Osteoblast (primary cell): ENCODE measurements around the gene MPRIP. TPM values are rescaled to one million over a fixed set of nuclear protein-coding genes. Genes with fewer than 3 reads are reported as not detected.

Source experiments
- DNase-seq: peaks from one replicate; pipeline ENCODE4 v3.0.0; 2011; ENCODE audit warnings: low spot score, mixed read lengths; ENCODE audit not compliant: insufficient read length; ENCODE audit errors: missing footprints
- H2AFZ ChIP-seq: 2 replicates; pipeline ENCODE4 v1.6.0; 2011; ENCODE audit warnings: mild to moderate bottlenecking, low read length
- H3K27ac ChIP-seq: 2 replicates; pipeline ENCODE4 v1.5.1; 2011; ENCODE audit warnings: mild to moderate bottlenecking, low read depth, low read length, moderate library complexity
- H3K27me3 ChIP-seq: 2 replicates; pipeline ENCODE4 v1.6.0; 2012; ENCODE audit warnings: mild to moderate bottlenecking, control low read depth, inconsistent platforms, low read length, moderate library complexity; ENCODE audit not compliant: insufficient read depth
- H3K36me3 ChIP-seq: 2 replicates; pipeline ENCODE4 v1.5.1; 2011; ENCODE audit warnings: mild to moderate bottlenecking, low read length, control low read depth, moderate library complexity; ENCODE audit not compliant: insufficient read depth
- H3K4me1 ChIP-seq: 2 replicates; pipeline ENCODE4 v1.5.1; 2011; ENCODE audit warnings: mild to moderate bottlenecking, low read length, control low read depth, moderate library complexity; ENCODE audit not compliant: insufficient read depth
- H3K4me2 ChIP-seq: 2 replicates; pipeline ENCODE4 v1.6.0; 2011; ENCODE audit warnings: mild to moderate bottlenecking, low read length; ENCODE audit not compliant: insufficient read depth
- H3K4me3 ChIP-seq: fragments of 200-600 bp; sonication (generic); 3 replicates; pipeline ENCODE4 v1.5.1; 2012; ENCODE audit warnings: mild to moderate bottlenecking, low read length, inconsistent platforms; ENCODE audit not compliant: insufficient read depth
- H3K79me2 ChIP-seq: 2 replicates; pipeline ENCODE4 v1.6.0; 2012; ENCODE audit warnings: mild to moderate bottlenecking, low read length, control low read depth, inconsistent platforms; ENCODE audit not compliant: insufficient read depth
- H3K9me3 ChIP-seq: 2 replicates; pipeline ENCODE4 v1.5.1; 2011; ENCODE audit warnings: low read depth, low read length, control low read depth
- H4K20me1 ChIP-seq: 2 replicates; pipeline ENCODE4 v1.6.0; 2012; ENCODE audit warnings: mild to moderate bottlenecking, low read length, control low read depth; ENCODE audit not compliant: insufficient read depth
- total RNA-seq: library from RNA; depleted of rRNA; stranded (reverse); fragments of >200 nt; gene quantifications from 2 replicates; pipeline ENCODE4 v1.2.3, GENCODE V29; 2012
- TF ChIP-seq, protein P1 (sequence below): IDR thresholded peaks from 2 replicates; pipeline ENCODE4 v1.5.1; 2011; ENCODE audit warnings: mild to moderate bottlenecking, low read depth, low read length, moderate library complexity; ENCODE audit errors: extremely low read depth

MPRIP gene
- total RNA-seq, 1 donor = 149 TPM

DNA sequence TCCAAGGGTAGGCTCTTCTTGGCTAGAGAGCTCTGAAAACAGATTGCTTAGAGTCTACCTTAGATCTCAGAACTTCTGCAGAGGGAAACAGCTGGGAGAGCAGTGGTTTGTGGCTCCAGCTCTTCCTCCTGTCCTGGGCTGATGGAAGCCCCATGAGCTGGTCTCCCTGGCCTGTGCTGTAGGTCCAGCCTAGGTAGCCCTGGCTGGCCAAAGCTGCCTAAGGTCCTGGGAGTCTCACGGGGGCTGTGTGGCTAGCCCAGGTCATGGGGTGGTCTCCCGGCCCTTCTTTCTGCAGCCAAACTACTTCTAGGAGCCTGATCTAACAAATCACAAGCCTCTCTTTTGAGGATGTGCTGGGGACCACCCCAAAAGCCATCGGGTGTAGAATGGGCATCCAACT is 75.7 kb downstream of the MPRIP start:
- Histone ChIP-seq H4K20me1 (peaks cover 94% of the 10 kb centered on the region), H3K4me1 (peaks cover 36% of the 10 kb centered on the region)

DNA sequence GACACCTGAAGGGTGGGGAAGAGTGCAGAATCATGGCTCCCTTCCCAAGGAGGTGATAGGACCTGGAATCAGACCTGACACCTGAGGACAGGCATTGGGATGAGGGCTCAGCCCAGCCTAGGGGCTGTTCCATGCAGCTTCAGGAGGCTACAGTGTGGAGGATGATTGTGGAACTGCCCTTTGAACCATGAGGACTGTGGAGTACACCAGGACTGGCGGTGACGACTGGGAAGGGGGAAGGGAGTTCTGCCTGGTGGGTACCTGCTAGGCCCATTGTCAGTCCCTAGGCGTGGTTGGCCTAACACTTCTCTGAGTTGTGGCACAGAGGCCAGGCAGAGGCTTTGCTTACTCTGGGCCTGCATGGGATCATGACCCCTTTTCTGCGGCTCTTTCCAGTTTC is 76.1 kb downstream of the MPRIP start:
- Histone ChIP-seq H3K4me1 (peaks cover 36% of the 10 kb centered on the region), H3K36me3 (no peaks in the 10 kb centered on the region), H4K20me1 (peaks cover 93% of the 10 kb centered on the region), H3K27ac (peak overlapping the region; percentile 37), H3K79me2 (peaks cover 96% of the 10 kb centered on the region), H3K4me3 (no peak overlapping the region), H2AFZ (no peak overlapping the region), H3K9me3 (no peaks in the 10 kb centered on the region), H3K27me3 (no peaks in the 10 kb centered on the region), H3K4me2 (no peak overlapping the region)
- no peak for DNase-seq
- TF ChIP-seq, protein P1, sequence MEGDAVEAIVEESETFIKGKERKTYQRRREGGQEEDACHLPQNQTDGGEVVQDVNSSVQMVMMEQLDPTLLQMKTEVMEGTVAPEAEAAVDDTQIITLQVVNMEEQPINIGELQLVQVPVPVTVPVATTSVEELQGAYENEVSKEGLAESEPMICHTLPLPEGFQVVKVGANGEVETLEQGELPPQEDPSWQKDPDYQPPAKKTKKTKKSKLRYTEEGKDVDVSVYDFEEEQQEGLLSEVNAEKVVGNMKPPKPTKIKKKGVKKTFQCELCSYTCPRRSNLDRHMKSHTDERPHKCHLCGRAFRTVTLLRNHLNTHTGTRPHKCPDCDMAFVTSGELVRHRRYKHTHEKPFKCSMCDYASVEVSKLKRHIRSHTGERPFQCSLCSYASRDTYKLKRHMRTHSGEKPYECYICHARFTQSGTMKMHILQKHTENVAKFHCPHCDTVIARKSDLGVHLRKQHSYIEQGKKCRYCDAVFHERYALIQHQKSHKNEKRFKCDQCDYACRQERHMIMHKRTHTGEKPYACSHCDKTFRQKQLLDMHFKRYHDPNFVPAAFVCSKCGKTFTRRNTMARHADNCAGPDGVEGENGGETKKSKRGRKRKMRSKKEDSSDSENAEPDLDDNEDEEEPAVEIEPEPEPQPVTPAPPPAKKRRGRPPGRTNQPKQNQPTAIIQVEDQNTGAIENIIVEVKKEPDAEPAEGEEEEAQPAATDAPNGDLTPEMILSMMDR = no peak

More for the DNA sequence above, 75.7 kb downstream of the MPRIP start:
- no peak overlapping the region for H3K27ac ChIP-seq
- no peak overlapping the region for H3K4me3 ChIP-seq
- H3K36me3 ChIP-seq = no peaks in the 10 kb centered on the region
- no peaks in the 10 kb centered on the region for H3K9me3 ChIP-seq
- no peaks in the 10 kb centered on the region for H3K27me3 ChIP-seq
- no peak overlapping the region for H2AFZ ChIP-seq
- H3K79me2 ChIP-seq = peaks cover 98% of the 10 kb centered on the region
- no peak overlapping the region for H3K4me2 ChIP-seq
- DNase-seq = peak; percentile 68
- TF ChIP-seq, protein P1 = no peak

DNA sequence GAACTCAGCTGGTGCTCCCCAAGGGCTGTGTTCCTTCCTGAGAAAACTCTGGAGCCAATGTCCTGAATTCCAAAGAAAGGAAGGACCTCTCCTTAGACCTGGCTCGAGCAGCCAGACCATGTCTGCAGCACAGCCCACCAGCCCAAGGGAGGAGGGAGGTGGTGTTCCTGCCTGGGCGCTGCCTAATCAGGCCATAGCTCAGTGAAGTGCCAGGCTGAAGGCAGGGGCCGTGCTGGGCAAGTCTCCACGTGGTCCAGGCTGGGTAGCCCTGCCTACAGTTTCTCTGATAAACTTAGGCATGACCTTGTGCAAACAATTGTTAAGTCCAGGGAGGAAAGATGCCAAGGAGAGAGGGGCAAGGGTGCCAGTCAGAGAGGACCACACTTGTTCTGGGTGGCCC is 76.8 kb downstream of the MPRIP start:
- peaks cover 91% of the 10 kb centered on the region for H4K20me1 ChIP-seq
- H3K27ac ChIP-seq = peak overlapping the region; percentile 37

DNA sequence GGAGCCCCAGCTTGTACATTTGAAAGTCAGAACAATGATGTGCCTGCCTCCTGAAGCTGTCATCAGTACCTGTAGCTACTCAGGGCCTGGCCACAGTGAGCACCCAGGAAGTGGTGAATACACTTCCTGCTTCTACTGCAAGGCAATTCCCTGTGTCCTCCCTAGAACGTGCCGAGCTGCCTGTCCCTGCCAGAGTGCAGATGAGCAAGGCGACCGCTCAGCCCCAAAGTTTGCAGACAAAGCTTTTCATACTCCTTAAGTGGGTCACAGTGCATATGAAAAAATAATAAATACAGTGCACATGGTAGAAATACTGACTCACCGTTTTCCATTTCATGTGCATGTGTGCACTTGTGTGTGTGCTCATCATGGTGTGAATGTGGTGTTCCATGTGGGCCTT is 77.3 kb downstream of the MPRIP start:
- no peaks in the 10 kb centered on the region for H3K27me3 ChIP-seq
- H4K20me1 ChIP-seq = peaks cover 91% of the 10 kb centered on the region
- DNase-seq = peak; percentile 93
- no peak overlapping the region for H3K4me2 ChIP-seq
- peak overlapping the region; percentile 37 for H3K27ac ChIP-seq
- TF ChIP-seq, protein P1 = no peak
- no peaks in the 10 kb centered on the region for H3K36me3 ChIP-seq
- H3K4me3 ChIP-seq = no peak overlapping the region
- H3K4me1 ChIP-seq = peaks cover 28% of the 10 kb centered on the region
- H2AFZ ChIP-seq = no peak overlapping the region
- no peaks in the 10 kb centered on the region for H3K9me3 ChIP-seq
- H3K79me2 ChIP-seq = peaks cover 95% of the 10 kb centered on the region

More for the DNA sequence above, 76.8 kb downstream of the MPRIP start:
- no peak for DNase-seq
- peaks cover 32% of the 10 kb centered on the region for H3K4me1 ChIP-seq
- H3K4me2 ChIP-seq = no peak overlapping the region
- H3K4me3 ChIP-seq = no peak overlapping the region
- H2AFZ ChIP-seq = no peak overlapping the region
- H3K79me2 ChIP-seq = peaks cover 95% of the 10 kb centered on the region
- no peaks in the 10 kb centered on the region for H3K9me3 ChIP-seq
- no peaks in the 10 kb centered on the region for H3K36me3 ChIP-seq
- TF ChIP-seq, protein P1 = no peak
- H3K27me3 ChIP-seq = no peaks in the 10 kb centered on the region
